Hepatocyte (in vitro differentiated cells): ENCODE results near the gene FNDC3B.

ENCODE experiments used
- EZH2 ChIP-seq: fragments of 200-600 bp; sonication (generic); IDR thresholded peaks from 2 replicates; pipeline ENCODE4 v1.6.1; 2016; ENCODE audit warnings: antibody characterized with exemption, mild to moderate bottlenecking, borderline replicate concordance
- EZH2phosphoT487 ChIP-seq: fragments of 200-600 bp; sonication (generic); IDR thresholded peaks from one replicate; pipeline ENCODE4 v1.6.1; 2018; ENCODE audit warnings: antibody characterized with exemption, mild to moderate bottlenecking, low read depth, moderate library complexity; ENCODE audit not compliant: unreplicated experiment, severe bottlenecking

DNA sequence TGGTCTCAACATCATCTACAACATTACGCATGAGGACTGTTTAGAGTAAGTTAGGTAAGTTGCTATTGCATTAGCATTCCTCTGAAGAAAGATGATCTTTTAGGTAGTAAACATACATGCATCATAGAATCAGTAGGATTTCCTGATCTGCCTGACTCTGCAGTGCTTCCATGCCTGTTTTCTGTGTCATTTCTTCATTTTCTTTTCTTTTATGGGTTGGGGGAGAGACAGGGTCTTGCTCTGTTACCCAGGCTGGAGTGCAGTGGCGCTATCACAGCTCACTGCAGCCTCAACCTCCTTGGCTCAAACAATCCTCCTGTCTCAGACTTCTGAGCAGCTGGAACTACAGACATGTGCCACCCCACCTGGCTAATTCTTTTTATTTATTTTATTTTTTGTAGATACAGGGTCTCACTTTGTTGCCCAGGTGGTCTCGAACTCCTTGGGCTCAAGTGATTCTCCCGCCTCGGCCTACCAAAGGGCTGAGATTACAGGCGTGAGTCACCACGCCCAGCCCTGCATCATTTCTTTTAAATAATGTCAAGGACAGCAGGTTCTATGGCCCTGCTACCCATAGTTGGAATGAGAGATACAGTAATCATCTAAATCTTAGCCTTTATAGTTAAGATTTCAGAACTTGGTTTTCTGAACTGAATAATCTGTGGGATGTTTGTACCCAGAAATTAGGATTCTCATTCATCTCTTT, 224.6 kb downstream of the FNDC3B start:
- TF ChIP-seq EZH2phosphoT487: no peak
- TF ChIP-seq EZH2: no peak
